ENCODE results near the gene SETX.

The SETX gene

DNA sequence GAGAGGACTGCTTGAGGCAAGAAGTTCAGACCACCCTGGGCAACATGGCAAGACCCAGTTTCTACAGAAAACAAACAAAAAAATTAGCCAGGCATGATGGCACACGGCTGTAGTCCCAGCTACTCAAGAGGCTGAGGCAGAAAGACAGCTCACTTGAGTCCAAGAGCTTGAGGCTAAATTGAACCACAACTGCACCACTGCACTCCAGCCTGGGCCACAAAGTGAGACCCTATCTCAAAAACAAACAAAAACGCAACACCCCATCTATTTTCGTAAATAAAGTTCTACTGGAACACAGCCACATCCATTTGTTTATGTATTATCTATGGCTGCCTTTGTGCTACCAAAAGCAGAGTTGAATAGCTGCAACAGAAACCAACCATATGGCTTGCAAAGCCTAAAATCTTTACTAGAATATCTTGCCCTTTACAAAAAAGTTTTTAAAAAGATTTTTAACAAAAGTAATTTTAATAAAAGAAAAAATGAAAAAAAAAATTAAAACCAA is 67.5 kb downstream of the SETX start:
- DNase-seq (ENCODE audit: low read depth) = no peak

DNA sequence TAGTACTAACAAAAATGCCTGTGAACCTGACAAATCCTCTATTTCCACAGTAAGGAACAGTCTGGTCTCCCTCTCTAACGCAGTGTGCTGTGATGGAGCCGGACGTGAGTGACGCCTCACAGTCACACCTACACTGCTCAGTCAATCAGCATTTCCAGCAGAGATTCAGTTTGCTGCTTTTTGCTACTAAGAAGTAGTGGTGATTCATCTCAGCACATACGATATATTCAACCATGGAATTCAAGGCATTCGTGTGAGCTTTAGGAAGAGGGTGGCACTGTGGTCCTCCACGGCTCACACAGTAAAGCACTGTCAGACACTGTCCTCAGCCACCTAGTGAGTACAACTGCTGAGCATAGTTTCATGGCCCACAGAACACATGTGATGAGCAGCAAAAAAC is 70.9 kb downstream of the SETX start:
- DNase-seq (ENCODE audit: low read depth) = no peak

DNA sequence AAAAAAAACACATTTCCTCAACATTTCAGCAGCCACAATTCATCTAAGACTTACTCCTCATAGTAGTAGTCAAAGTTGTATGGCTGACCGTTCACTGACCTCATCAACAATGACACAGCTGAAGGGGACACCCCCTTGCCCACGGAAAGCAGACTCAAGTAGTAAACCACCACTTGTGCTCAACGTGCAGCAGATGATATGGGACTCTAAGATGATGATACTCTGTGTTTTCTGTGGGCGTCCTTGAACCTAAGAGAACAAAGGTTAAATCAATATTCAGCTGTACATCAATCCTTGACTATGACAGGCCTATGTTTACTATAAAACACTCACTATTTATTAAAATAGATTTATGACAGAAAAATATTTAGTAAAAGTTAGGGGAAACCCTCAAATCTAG is 71.6 kb downstream of the SETX start:
- no peak for DNase-seq (ENCODE audit: low read depth)

DNA sequence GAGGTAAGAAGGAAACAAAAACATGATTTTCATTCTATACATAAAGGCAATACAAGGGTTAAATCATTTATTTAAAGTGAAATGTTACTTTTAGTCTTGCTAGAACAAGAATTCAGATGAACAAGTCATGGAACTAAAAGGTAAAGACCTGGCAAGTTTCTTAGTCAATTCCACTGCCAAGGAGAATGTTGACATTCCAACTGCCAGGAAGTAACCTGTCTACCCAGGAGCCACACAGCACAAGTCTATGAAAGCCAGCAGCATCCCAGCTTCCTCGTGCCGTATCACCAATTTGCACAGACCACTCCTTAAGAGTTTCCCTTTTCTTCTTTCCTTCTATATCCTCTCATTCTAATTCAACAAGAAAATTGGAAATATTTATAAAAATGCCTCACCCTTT is 79.9 kb downstream of the SETX start:
- no peak for DNase-seq (ENCODE audit: low read depth)

DNA sequence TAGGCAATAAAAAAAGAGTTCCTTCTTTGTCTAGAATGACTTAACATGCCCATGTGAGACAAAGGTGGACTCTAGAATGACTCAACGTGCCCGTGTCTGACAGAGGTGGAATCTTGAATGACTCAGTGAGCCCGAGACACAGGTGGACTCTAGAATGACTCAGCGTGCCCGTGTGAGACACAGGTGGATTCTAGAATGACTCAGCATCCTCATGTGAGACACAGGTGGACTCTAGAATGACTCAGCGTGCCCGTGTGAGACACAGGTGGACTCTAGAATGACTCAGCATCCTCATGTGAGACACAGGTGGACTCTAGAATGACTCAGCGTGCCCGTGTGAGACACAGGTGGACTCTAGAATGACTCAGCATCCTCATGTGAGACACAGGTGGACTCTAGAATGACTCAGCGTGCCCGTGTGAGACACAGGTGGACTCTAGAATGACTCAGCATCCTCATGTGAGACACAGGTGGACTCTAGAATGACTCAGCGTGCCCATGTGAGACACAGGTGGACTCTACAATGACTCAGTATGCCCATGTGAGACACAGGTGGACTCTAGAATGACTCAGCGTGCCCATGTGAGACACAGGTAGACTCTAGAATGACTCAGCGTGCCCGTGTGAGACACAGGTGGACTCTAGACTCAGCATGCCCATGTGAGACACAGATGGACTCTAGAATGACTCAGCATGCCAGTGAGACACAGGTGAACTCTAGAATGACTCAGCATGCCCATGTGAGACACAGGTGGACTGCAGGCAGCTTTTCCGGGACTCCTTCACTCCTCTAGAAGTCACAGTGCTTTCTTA is 84.9 kb downstream of the SETX start:
- DNase-seq (ENCODE audit: low read depth) = peak; percentile 43

DNA sequence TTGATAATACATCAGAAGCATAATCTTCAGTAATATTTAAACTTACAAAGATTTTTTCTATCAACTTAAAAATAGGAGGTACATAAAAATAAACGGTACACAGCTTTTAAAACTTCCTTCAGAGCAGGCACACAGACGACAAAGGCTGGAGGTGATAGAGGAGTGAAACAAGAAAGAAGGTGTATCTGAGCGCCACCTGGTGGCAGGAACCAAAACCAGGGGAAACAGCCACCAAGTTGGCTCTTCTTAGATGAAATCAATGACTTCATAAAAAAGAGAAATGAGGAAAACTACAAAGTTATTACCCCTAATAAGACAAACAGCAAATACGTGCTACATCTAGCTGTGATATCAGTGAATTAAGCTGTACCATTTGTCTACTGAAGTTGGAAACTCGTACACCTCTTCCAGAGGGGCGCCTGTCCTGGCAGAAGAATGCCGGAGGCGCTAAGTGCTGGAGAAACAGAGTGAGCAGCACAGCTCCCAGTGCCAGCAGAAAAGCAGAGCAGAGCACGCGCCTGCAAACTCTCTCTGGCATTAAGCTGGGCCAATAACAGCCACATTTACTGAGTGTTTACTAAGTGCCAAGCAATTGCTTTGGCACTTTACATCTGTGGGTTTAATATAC is 85.9 kb downstream of the SETX start:
- DNase-seq (ENCODE audit: low read depth) = peak; percentile 52

DNA sequence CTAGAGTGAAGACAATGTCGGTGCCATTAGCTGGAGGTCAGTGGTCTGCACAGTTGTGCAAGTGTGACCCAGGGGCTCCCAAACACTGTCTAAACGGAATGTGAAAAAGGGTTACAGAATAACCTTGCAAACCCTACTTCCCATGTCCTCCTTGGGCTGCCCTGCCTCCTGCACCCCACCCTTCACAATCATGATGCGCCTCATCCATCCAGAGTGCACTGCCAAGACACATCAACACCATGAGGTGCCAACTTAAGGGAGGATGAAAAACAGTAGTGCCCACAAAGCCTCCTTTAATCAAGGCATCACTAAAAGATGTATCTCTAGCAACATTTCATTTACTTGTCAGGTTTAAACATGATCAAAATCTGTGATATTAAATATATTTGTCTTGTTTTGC is 87.1 kb downstream of the SETX start:
- no peak for DNase-seq (ENCODE audit: low read depth)

DNA sequence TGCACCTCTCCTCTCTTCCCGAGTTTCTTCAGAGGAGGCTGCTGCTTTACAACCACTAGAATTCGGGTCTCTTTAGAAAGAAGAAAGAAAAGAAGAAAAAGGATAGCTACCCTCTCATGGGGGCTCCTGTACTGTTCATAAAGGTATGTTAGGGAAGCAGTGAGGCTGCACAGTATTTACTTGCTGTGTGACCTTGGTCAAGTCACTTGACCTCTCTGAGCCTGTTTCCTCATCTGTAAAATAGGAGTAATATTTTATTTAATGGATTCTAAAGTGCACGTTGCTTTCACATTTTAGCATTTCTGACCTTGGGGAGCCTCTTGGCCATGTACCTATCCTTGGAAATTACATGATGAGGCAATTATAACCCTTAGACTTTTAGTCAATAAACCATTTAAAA is 88.8 kb downstream of the SETX start:
- no peak for DNase-seq (ENCODE audit: low read depth)

DNA sequence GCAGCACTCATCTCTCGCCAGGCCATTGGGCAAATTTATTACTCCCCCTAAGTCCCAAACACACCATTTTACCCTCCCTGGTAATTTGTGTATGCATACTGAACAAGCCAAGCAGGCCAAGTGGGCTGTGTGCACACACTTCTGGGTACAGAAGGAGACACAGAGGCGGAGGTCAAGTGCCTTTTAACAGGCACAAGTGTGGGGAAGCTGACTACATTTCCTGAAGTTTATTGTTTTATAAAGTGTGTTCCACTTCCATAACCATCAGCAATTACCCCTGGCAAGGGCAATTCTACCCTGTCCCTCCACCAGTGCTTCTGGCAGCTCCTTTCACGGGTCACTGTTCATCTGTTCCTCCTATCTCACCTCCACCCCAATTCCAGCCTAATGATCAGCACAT is 93.9 kb downstream of the SETX start:
- DNase-seq (ENCODE audit: low read depth) = no peak

DNA sequence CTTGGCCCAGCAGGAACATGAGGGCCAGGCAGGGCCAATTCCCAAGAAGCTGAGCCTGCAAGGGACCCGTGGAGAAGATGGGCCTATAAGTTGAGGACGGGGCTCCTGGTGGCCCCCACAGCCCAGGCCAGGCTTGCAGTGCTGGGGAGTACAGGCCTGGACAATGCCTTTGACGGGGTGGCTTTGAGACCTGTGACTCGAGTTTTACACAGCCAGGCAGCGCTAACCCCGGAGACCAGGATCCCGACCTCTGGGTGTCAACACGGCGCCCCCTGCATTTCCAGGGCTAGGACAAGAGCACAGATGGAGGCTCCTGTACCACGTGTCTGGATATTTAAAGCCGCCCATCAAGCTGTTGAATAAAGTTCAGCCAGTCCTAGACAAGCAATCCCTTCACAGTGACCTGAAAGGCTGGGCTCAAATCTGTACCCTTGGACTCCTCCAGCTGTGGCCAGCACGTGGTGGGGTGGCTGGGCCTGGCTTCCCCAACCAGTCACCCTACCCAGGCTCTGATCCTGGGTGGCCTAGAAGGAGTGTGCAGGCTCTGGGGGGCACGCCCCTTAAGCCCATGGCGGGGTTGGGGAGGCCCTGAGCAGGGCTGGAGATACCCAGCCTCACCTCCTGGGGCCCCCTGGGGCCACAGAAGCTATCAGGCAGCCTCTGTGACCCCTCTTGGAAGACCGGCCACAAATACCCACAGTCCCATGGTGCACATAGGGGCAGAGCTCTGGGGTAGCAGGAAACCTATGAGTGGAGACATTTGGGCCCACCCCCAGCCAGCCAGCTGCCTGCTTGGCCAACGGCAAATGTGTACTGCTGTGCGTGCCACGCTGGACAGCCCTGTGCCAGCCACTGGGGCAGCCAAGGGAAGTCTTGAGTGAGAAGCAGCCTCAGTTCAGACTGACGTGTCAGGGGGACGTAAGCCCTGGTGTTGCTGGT is 104.2 kb downstream of the SETX start:
- DNase-seq (ENCODE audit: low read depth) = no peak

DNA sequence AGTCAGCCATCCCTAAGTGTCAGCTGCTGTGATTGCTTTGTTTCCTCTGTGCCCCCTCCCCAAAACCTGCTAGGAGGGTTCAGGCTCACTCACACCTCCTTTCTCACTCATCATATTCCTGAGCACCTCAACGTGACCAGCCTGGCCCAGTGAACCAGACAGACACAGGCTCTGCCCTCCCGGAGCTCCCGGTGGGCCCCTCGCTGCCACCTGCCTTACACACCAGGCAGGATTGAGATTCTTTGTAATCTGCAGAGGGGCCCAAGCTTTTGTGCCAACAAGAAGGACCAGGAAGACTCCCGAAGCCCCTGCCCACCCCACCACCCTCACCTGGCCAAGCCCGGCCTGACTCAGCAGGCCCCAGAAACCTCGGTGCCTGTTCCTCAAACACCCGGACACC is 105.1 kb downstream of the SETX start:
- DNase-seq (ENCODE audit: low read depth) = no peak

DNA sequence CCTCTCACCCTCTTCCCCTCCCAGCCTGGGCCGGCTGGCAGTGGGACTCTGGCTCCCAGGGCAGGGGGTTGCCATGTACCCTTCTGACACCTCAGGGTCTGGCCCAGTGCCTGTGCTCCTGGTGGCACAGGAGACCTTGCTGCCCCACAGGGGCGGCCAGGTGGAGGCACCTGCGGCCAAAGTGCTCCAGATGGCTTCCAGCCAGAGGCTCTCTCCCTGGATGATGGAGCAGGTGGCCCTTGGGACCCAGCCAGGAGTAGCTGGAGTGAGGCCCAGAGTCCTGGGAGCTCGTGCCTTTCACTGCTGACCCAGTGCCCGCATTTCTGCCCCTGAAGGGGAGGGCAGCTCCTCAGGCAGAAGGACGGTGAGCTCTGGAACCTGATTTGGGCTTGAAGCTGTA is 105.7 kb downstream of the SETX start:
- DNase-seq (ENCODE audit: low read depth) = no peak

DNA sequence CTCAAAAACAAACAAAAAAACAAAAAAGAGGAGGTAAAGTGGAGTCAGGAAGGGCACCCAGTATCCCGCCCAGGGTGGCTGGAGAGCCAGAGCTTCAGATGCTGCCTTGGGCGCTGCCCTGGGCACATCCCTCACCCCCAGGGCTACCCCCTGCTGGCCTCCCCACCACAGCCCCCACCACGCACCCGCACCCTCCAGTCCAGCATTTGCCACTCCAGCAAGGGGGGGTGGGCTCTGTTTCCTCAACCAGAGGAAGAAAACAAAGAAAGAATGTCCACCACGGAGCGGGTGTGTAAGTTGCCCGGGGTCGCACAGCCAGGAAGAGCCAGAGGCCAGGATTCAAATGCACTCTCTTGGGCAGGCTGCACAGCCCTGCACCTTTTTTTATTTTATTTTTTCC is 106.8 kb downstream of the SETX start:
- DNase-seq (ENCODE audit: low read depth) = no peak

DNA sequence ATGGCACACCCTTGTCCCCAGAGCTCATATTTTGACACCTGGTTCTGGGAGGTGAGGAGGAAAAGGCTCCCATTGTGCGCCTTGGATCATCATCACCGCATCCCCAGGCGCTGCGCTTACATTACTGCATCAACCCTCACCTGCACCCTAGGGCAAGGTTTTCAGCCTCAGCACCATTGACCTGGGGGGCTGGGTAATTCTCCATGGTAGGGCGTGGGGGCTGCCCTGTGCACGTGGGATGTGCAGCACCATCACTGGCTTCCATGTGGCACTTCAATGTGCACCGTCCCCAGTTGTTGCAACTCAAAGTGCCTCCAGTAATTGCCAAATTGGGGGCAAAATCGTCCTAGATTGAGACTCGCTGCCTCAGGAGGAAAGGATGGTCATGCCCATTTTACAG is 109.3 kb downstream of the SETX start:
- DNase-seq (ENCODE audit: low read depth) = no peak

DNA sequence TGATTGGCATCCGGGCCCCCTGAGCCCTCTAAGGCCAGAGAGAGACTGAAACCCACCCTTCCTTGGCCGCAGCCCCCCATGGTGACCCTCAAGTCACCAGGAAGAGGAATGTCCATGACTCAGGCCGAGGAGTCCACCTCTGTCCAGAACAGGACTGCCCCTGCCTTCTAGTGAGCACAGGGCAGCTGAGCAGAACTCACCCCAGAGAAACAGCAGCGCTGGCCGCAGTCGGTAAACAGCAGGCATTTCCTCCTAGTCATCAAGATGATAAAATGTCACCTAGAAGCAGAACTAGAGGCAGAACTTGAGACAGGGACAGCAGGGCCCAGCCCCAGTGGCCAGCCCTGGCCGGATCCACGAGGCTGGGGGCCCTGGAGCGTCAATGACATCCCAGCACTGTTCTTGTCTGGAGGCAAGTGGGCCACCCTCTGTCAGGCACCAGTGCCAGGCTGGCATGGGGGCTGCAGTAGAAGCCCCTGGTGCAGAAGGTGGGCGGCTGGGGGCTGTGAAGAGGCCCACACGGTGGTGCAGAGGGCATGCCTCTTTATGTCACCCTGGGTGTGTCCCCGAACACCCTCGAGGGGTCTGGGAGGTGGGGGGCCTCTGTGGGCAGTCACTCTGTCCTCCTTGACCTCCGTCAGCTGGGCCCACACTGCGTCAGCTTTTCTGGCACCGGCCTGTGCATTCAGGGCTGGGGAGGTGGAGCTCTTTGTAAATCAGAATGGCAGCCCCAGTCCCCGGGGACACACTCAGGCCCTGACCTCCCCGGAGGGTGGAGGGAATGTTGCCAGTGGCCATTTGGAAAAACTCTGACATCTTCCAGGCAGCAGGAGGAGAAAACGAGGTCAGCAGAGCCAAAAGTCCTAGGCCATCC is 110.0 kb downstream of the SETX start:
- DNase-seq (ENCODE audit: low read depth) = no peak

DNA sequence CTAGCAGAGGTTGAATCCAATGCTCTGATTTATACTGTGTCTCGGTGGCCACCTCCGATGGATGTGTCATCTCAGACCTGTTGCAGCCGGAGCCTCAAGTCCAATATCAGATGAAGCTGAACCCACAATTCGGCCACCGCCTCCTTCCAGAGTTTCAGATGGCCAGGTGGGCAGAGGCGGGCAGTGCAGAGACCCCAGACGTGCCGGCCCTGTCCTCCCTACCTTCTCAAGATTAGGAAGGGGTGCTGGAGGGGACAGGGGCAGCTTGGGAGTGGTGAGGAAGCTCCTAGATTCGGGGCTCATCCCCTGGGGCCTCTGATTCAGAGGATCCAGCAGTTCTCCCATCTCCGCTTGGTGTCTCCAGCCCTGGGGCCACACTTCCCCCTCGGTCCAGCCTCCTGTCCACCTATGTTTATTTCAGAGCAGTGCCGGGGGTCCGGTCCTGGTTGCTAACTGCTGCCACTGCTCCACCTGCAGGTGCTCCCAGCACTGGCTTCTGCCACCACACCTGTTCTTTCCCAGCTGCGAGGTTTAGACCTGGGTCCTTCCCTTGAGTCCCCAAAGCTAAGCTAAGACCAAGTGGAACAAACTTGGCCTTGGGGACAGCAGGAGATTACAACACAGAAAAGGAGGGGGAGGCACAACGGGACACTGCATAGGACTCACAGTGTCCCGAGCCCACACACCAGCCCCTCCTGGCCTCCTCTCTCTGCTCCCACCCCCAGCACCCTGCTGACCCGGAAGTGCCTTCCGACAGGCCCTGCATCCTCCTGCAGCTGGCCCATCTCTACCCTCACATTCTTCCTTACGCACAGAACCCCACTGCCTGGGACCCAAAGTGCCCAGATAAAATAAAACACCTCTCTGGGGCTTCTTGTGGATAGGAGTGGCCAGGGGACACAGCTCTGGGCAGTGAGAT is 111.4 kb downstream of the SETX start:
- DNase-seq (ENCODE audit: low read depth) = no peak

DNA sequence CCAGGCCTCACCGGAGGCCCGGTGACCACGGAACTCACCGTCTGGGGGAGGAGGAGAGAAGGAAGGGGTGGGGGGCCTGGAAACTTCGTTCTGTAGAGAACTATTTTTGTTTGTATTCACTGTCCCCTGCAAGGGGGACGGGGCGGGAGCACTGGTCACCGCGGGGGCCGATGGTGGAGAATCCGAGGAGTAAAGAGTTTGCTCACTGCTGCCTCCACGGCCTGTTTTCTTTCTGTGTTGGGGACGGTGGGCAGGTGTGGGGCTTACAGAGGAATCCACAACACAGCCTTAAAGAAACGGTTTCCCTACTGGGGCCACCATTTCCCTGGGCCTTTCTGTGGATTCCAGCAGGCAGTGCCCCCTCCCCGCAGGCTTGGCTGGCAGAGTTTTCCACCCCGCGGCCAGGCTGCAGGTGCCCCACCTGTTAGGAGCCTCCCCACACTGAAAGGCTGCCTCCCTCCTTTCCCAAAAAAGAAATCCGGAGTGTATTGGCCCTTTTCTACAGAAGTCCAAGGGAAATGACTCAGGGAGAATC is 112.1 kb downstream of the SETX start:
- no peak for DNase-seq (ENCODE audit: low read depth)

DNA sequence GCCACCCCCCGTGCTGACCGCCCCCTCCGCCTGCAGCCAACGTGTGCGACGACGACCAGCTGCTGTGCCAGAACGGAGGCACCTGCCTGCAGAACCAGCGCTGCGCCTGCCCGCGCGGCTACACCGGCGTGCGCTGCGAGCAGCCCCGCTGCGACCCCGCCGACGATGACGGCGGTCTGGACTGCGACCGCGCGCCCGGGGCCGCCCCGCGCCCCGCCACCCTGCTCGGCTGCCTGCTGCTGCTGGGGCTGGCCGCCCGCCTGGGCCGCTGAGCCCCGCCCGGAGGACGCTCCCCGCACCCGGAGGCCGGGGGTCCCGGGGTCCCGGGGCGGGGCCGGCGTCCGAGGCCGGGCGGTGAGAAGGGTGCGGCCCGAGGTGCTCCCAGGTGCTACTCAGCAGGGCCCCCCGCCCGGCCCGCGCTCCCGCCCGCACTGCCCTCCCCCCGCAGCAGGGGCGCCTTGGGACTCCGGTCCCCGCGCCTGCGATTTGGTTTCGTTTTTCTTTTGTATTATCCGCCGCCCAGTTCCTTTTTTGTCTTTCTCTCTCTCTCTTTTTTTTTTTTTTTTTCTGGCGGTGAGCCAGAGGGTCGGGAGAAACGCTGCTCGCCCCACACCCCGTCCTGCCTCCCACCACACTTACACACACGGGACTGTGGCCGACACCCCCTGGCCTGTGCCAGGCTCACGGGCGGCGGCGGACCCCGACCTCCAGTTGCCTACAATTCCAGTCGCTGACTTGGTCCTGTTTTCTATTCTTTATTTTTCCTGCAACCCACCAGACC is 112.8 kb downstream of the SETX start:
- DNase-seq (ENCODE audit: low read depth) = no peak

DNA sequence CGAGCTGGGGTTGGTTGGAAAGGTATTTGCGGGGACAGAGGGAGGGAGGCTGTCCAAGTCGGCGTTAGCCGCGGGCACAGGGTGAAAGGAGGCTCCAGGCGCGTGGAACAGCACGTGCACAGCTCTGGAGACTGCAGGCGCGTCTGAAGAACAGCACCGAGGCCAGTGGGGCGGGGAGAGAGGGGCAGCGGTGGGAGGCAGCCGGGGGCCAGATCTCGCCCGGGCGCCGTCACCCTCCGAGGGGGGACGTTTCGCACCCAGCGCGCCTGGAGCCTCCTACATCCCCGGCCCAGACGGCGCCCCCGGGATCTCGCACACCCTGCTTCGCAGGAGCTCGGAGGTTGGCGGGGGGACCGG is 113.3 kb downstream of the SETX start:
- DNase-seq (ENCODE audit: low read depth) = no peak

All from activated T-cell treated with anti-CD3 and anti-CD28 coated beads for 48 hours (primary cell).